Dermis blood vessel endothelial cell (primary cell): ENCODE measurements around the gene CTRB1. TPM values are rescaled to one million over a fixed set of nuclear protein-coding genes. Genes with fewer than 3 reads are reported as not detected.

Source experiments
- DNase-seq: peaks from one replicate; pipeline ENCODE4 v3.0.0; 2010
- total RNA-seq: library from RNA; depleted of rRNA; stranded (reverse); fragments of >200 nt; gene quantifications from 2 replicates; pipeline ENCODE4 v1.2.3, GENCODE V29; 2014

Gene CTRB1
- not detected in 2 replicates for total RNA-seq

DNA sequence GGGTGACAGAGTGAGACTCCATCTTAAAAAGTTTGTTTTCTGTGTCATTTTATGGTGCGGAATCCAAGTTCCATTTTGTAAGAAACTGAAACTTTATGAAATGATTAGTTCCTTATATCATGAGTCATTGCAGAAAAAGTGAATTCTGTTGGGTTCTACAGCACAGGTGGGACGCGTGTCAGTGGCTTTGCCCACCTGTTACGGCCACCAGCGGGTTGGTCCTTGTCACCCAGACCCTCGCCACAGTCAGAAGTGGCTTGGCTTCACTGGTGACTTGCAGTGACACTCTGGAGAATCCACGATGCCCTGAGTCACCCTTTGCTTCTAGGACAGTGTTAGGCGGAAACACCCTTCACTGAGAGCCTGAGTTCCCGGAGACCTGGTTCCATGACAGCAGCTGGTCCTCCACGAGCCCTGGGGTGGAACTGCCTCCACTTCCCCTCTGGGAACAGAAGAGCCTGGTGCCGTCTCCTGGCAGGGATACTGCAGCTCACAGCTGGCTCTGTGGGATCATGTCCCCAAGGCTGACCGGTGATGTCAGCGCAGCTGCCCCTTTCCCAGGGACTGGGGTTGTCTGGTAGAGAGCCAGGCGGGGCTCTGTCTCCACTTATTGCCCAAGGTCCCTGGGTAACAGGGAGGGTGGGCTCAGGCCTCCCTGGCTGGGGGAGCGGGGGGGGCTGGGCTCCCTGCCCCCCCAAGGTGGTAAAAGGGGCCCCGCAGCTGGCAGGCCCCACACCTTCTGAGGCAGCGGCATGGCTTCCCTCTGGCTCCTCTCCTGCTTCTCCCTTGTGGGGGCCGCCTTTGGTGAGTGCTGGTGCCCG is at the start of gene CTRB1:
Gene CTRB1 (plus strand): TSS at position 733 of the 821 bp plus-strand sequence. CDS start 20 bp downstream, at position 753.
- DNase-seq, result no peak

DNA sequence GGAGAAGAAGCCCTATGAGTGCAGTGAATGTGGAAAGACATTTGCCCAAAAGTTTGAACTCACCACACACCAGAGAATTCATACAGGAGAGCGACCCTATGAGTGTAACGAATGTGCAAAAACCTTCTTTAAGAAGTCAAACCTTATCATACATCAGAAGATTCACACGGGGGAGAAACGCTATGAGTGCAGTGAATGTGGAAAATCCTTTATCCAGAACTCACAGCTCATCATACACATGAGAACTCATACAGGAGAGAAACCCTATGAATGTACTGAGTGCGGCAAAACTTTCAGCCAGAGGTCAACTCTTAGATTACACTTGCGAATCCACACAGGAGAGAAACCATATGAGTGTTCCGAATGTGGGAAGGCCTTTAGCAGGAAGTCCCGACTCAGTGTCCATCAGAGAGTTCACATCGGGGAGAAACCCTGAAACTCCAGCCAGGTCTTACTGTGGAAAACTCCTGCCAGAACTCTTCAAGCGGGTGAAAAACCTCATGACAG is 48.8 kb upstream of the CTRB1 start:
- no peak for DNase-seq

DNA sequence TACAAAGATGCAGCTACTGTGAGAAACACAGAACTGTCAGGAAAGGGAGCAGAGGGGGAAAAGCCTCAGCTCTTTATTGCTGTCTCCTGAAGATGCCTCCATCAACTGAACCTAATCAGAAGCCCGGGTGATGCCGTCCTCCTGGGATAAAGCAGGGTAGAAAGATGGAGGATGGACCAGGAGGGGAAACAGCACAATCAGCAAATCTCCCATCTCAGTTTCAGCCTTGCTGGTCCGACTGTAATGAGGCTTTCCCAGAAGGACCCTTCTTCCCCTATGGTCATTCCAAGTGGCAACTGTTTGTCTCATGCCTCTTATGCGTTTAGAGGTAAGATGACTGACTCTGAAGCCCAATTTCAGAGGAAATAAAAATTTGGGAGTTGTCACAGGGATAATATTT is 46.2 kb upstream of the CTRB1 start:
- no peak for DNase-seq

DNA sequence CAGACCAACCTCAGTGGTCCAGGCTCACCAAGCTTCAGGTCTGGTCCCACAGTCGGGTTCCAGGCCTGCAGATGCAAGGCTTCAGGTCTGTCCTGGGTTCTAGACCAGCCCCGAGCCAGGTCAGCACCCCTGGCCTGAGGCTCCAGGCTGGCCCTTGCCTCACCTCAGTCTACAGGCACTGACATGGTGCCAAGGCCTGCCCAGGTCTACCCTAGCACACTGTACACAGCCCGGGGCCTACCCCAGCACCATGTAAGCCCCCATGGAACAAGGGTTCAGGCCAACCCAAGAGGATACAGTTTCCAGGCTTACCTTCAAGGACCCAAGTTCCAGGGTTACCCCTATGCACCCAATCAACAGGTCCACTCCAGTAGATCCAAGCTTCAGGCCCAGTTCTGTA is 43.7 kb upstream of the CTRB1 start:
- DNase-seq, result no peak

DNA sequence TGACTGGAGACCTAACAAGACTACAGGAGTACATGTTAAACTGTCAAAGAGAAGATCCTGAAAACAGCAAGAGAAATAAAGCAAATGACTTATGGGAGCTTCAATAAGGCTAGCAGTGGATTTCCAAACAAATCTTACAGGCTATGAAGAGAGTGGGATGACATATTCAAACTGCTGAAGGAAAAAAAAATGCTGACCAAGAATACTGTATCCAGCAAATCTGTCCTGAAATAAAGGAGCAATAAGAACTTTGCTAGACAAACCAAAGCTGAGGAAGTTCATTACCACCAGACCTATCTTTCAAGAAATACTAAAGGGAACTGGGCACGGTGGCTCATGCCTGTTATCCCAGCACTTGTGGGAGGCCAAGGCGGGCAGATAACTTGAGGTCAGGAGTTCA is 41.9 kb upstream of the CTRB1 start:
- no peak for DNase-seq

DNA sequence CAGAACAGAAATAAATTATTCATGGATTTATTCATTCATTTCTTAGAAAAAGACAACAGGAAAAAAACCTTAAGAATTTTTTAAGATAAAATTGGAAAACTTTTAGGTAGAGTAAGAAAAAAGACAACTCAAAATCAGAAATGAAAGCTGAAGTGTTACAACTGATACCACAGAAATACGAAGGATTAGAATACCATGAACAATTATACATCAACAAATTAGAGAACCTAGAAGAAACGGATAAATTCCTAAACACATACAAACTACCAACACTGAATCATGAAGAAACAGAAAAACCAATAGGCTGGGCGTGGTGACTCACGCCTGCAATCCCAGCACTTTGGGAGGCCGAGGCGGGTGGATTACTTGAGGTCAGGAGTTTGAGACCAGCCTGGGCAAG is 39.6 kb upstream of the CTRB1 start:
- no peak for DNase-seq

DNA sequence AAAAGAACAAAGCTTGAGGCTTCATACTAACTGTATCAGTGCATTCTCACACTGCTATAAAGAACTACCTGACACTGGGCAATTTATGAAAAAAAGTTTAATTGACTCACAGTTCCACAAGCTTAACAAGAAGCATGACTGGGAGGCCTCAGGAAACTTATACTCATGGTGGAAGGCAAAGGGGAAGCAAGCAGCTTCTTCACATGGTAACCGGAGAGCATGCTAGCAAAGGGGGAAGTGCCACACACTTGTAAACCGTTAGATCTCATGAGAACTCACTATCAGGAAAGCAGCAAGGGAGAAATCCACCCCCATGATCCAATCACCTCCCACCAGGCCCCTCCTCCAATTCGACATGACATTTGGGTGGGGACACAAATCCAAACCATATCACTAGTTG is 37.2 kb upstream of the CTRB1 start:
- DNase-seq, result no peak

DNA sequence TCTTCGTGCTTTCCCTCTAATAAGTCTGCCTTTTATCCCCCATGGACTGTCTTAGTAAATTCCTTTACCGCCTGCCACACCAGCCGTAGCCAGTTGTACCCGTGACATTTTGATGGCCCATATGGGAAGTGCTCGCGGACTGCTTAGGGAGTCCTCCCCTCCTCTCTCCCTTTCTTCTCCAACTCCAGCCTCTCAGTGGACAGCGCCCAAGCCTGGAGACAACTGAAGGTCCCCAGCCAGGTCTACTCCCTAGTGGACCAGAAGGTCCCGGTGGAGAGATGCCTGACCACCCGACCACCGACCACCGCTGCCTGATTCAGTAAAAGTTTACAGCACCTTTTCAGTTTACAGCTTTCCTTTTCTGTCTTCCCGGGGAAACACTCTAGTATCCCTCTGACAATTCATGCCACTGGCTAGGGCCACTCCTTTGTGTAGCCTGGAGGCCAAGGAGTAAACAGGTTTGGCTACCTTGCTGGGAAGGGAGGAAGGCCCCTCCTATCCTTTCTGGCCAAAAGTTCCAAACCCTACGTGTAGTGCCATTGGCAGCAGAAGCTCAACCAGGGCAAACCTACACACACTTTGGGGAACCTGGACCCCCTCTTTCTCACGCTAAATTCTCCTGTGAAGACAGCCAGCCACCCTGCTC is 29.8 kb upstream of the CTRB1 start:
- no peak for DNase-seq

DNA sequence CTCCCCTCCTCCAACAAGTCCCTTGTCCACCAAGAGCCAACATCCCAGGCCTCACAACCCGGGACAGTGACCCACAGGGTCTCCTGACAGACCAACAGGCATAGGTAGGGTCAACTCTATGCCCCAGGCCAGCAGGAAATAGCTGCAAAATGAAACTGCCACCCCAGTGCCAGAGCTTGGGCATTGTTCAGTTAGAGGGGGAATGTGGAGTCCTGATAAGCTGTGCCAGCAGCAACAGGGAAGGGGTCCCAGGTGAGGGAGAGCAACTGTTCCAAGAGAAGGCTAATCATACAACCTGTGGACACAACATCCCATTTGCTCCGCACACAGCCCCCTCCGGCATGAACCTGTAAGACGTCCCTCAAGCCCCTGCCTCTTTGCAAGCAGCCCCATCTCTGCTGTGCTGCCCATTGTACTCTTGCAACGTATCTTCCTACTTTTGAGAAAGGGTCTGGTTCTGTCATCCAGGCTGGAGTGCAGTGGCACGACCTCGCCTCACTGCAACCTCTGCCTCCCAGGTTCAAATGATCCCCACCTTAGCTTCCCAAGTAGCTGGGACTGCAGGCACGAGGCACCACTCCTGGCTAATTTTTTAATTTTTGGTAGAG is 29.0 kb upstream of the CTRB1 start:
- no peak for DNase-seq

DNA sequence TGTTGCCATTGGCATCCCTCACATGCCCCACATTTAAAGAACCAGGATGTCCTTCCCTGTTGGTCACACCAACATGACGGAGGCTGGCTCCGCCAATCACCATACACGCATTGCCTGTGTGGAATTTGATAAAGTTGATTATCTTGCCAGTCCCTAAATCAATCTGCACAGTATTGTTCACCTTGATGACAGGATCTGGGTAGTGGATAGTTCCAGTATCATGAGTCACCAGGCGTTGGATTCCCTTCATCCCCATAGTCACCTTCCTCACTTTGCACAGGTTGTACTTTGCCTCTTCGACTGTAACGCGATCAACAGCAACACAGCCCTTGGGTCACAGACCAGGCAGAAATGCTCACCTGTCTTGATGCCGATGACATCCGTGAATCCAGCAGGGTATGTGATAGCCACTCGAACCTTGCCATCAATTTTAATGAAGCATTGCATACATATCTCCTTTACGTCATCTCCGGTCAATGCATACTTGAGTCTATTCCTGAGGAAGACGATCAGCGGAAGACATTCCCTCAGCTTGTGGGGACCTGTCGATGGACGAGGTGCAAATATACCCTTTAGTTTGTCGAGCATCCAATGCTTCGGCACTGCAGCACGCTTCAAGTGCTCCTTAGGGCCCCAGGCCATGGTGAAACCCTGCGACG is 26.1 kb upstream of the CTRB1 start:
- DNase-seq, result no peak

DNA sequence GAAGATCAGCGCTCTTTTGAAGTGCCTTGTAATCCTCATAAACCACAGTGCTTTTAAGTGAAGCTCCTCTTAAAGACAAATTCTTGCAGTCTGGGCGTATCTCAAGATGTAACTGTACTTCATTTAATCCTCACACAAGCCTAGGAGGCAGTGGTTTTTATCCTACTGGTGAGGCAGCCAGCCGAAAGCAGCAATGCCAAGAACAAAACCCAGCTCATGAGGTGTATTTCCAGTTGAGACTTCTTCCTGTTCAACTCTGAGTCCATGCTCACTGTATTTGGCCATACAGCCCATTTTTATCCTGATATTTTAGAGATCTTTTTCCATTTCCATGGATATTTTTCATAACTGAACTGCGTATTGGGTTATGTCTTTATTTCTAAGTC is 25.5 kb upstream of the CTRB1 start:
- peak; percentile 25 for DNase-seq

DNA sequence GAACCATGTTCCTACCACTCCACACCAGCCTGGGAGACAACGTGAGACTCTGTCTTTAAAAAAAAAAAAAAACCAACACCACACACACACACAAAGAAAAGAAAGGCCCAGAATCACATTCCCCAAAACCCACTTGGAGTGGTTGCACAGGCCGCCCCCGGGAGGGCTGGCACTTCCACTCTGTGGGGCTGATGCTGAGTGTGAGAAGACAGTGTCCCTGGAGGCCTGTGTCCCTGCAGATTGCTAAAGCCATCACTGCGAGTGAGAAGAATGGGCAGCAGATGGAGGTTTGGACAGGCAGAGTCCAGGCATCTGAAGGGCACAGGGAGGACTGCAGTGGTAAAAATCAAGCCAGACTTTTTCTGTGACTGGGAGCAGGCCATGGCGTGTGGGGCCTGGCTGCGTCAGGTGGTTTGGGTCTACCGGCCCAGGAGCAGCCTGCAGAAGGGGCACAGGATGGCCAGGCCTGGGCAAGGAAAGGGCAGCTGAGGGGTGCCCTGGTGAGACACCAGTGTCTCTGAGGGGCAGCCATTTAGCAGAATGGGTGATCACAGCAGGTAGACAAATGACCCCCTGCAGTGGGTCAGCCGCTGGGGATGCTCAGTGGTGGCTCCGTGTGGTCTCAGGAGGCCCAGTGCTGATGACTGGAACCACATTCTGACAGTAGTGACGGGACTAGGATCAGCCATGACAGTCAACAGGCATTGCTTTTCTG is 24.9 kb upstream of the CTRB1 start:
- DNase-seq, result no peak

DNA sequence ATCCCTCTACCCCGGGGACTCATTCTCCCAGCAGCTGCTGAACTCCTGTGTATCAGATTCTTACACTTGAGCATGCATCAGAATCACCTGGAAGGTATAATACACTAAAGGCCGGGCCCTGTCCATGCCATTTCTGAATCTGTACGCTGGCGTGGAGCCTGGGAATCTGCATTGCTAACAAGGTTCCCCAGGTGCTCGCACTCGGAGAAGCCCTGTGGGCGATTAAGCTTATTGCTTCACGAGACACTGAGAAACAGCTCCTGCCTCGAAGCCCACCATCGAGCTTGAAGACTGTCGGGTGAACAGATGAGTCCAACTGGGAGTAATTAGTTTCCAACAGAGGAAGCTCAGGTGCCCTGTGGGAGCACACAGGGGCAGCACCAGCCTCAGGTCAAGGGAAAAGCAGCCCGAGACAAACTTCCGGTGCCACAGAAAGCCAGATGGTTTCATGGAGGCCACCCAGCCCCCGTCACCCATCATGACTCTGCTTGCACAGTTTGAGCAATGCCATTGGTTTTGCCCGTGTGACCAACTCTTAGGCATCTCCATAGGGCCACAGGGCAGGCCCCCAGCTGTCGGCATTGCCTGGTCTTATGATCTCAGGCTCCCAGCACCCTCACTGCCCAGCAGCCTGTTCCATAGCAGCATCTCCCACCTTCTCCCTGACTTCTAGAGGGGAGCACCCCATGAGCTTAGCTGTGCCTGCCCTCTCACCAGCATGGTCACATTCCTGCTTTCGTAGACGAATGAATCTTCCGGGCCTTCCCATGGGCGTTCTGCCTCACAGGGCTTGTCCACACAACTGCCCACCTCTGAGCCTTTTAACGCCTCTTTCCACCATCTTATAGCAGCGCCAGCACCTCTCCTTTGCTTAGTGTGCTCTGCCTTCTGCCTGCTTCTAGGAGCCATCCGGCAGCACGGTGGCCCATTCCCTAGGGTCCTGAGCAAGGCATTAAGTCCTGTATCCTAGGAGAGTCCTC is 22.7 kb upstream of the CTRB1 start:
- DNase-seq, result no peak

DNA sequence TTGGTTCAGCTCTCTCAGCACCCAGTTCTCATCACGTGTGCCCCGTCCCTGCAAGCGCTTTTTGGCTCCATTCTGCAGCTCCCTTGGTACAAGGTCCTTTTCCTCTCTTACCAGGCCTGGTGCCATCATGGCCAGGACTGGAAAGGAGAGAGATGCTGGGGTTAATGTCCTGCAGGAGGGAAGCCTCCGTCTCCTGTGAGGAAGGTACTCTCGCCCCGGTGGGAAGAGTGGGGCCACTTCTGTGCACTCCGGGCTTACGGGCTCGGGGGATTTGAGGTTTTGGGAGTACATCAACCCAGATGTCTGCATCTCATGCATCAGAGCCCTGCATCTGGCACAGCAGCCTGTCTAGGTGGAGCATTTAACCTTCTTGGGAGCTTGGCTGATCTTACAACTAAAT is 22.0 kb upstream of the CTRB1 start:
- DNase-seq, result no peak

DNA sequence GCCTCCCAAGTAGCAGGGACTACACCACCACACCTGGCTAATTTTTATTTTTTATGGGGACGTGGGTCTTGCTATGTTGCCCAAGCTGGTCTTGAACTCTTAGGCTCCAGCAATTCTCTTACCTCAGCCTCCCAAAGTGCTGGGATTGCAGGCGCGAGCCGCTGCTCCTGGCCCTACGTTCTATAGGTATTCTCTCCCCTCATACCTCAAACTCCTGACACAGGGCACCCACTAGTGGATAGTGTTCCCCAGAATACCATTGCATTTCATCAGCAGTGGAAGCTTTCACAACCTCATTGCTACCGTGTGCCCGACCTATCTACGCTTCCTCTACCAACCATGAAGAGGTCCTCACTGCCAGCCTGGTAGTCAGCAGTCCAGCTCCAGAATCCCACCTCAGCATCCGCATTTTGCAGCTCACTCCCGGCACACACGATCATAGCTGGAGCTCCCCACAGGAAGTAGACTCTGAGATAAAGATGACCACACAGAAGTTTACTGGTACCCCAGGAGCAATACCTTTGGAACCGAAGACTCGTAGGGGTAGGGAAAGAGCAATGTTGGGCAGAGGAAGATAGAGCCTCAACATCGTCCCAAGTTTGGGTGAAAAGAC is 21.2 kb upstream of the CTRB1 start:
- no peak for DNase-seq

DNA sequence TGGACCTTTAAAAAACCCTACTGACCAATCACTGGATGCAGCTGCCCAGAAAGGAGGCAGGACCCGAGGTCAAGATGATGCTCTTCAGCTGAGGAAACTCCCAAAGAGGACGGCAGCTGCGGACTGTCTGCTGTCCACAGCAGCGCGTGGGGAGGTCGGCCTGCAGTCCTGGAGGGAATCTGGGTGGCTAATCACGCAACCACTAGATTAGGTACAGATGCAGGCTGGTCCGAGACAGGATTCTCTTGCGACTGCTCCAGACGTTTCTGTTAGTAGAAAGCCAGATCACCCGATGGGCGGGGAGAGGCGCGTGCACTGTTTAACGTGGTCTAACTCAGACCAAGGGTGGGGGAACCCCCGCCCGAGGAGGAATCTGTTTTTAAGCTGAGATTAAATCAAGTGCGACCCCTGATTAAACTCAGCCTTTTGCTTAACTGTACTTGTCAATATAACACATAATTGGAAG is 20.6 kb upstream of the CTRB1 start:
- no peak for DNase-seq

DNA sequence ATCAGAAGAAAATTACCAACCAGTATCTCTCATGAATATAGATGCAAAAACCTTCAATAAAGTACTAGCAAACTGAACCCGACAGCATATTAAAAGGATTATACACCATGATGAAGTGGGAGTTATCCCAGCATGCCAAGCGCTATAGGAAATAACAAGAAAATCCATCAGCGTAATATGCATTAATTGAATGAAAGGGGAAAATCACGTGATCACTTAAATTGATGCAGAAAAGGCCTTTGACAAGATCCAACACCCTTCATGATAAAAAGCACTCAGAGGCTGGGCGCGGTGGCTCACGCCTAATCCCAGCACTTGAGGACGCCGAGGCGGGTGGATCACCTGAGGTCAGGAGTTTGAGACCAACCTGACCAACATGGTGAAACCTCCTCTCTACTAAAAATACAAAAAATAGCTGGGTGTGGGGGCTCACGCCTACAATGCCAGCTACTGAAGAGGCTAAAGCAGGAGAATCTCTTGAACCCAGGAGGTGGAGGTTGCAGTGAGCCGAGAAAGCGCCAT is 16.7 kb upstream of the CTRB1 start:
- no peak for DNase-seq

DNA sequence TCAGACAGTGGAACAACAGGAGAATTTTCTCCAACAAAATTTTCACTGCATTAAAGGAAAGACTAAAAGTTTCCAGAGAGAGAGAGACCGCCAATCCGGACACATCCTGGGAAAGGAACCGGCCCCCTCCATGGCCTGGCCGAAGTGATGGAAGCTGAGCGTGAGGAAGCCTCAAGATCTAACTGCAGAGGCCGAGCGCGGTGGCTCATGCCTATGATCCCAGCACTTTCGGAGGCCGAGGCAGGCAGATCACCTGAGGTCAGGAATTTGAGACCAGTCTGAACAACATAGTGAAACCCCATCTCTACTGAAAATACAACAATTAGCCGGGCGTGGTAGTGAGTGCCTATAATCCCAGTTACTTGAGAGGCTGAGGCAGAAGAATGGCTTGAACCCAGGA is 15.7 kb upstream of the CTRB1 start:
- no peak for DNase-seq

DNA sequence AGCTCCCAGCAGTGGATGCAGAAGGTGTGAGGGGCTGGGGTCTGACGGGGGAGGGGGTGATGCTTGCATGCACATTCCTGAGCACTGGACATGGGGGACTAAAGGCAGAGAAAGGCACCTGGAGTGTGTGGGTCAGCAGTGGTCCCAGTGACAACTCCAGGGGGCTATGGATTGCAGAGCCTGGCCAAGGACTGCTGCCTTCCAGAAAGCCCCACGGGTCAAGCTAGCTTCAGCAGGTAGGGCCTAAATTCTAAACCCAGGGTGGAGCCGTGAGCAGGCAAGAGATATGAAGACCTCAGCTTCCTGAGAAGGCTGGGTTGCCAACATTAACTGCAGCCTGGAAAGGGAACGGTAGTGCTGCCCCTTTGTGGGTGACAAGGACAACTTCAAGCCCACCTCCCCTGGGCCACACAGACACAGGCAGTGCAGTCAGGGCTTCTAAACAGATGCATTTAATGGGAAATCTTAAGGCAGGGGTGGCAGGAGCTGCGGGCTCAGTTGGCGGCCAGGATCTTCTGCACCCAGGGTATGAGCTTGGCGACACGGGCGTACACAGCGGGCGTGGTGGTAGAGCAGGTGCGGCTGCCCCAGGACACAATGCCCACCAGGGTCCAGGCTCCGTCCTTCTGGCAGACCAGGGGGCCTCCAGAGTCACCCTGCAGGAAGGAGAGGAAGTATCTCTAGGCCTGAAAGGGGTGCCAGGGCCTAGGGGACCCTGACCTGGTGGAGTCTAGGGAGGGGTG is 14.9 kb upstream of the CTRB1 start:
- DNase-seq, result no peak

DNA sequence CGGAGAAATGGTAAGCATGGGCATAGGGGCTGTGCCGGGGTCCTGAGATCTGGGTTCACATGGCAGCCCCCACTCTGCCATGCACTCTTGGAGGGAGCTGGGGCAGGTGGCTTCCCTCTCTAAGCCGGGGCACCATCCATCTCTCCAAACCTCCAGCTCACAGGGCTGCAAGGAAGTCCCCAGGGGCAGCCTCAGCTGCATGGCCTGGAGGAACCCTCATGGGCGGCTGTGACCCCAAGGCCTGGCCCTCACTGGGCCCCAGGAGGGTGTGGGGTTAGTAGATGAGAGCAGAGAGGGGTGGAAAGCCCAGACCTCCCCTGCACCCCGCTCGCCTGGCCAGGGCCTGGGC is 14.4 kb upstream of the CTRB1 start:
- DNase-seq, result no peak
